ENCODE data around the gene TMTC2. TPM values are rescaled to one million over a fixed set of nuclear protein-coding genes. Genes with fewer than 3 reads are reported as not detected.

The TMTC2 gene
- total RNA-seq, 6 experiments from 2014 or later: 0.75 to 3.2 (median 1.1) TPM

- Mint-ChIP-seq H3K9me3 (peaks cover 26% of the 10 kb centered on the region), H3K4me3 (no peak overlapping the region), H3K27ac (no peak overlapping the region), H3K36me3 (ENCODE audit: low read depth) (no peaks in the 10 kb centered on the region), H3K4me1 (ENCODE audit: low read depth) (no peaks in the 10 kb centered on the region), H3K27me3 (ENCODE audit: insufficient read depth) (no peaks in the 10 kb centered on the region; the same call in 1 of the 2 replicates)
- TF ChIP-seq CTCF (IDR thresholded peaks at IDR 0.05): no peak
- DNase-seq: no peak
These were observed 200.1 kb downstream of the TMTC2 start for GRCh38 chr12:82886671-82887340.

- DNase-seq: no peak
- no peaks in the 10 kb centered on the region for H3K36me3 Mint-ChIP-seq (ENCODE audit: low read depth)
- H3K4me3 Mint-ChIP-seq: no peak overlapping the region
- no peak overlapping the region for H3K27ac Mint-ChIP-seq
- no peaks in the 10 kb centered on the region for H3K4me1 Mint-ChIP-seq (ENCODE audit: low read depth)
- no peaks in the 10 kb centered on the region; the same call in 1 of the 2 replicates for H3K27me3 Mint-ChIP-seq (ENCODE audit: insufficient read depth)
- no peak for TF ChIP-seq CTCF (IDR thresholded peaks at IDR 0.05)
- peaks cover 27% of the 10 kb centered on the region for H3K9me3 Mint-ChIP-seq
These were observed 207.2 kb downstream of the TMTC2 start for GRCh38 chr12:82893896-82894295.

GRCh38 chr12:82896277-82896676 is 209.6 kb downstream of the TMTC2 start:
- Mint-ChIP-seq H3K27me3 (ENCODE audit: insufficient read depth) (no peaks in the 10 kb centered on the region; the same call in 1 of the 2 replicates), H3K9me3 (peaks cover 27% of the 10 kb centered on the region), H3K4me3 (no peak overlapping the region), H3K4me1 (ENCODE audit: low read depth) (no peaks in the 10 kb centered on the region), H3K36me3 (ENCODE audit: low read depth) (no peaks in the 10 kb centered on the region), H3K27ac (no peak overlapping the region)
- DNase-seq: no peak
- no peak for TF ChIP-seq CTCF (IDR thresholded peaks at IDR 0.05)

GRCh38 chr12:82896979-82897378 is 210.3 kb downstream of the TMTC2 start:
- Mint-ChIP-seq H3K36me3 (ENCODE audit: low read depth) (no peaks in the 10 kb centered on the region), H3K27ac (no peak overlapping the region), H3K4me3 (no peak overlapping the region), H3K4me1 (ENCODE audit: low read depth) (no peaks in the 10 kb centered on the region), H3K27me3 (ENCODE audit: insufficient read depth) (no peaks in the 10 kb centered on the region; the same call in 1 of the 2 replicates), H3K9me3 (peaks cover 27% of the 10 kb centered on the region)
- DNase-seq: no peak
- TF ChIP-seq CTCF (IDR thresholded peaks at IDR 0.05): no peak

- no peaks in the 10 kb centered on the region for H3K36me3 Mint-ChIP-seq (ENCODE audit: low read depth)
- H3K27me3 Mint-ChIP-seq (ENCODE audit: insufficient read depth): no peaks in the 10 kb centered on the region; the same call in 1 of the 2 replicates
- peaks cover 21% of the 10 kb centered on the region for H3K9me3 Mint-ChIP-seq
- no peak for TF ChIP-seq CTCF (IDR thresholded peaks at IDR 0.05)
- H3K4me1 Mint-ChIP-seq (ENCODE audit: low read depth): no peaks in the 10 kb centered on the region
- no peak overlapping the region for H3K27ac Mint-ChIP-seq
- no peak for DNase-seq
- no peak overlapping the region for H3K4me3 Mint-ChIP-seq
These were observed 211.7 kb downstream of the TMTC2 start for GRCh38 chr12:82898441-82898840.
